Progenitor cell of endocrine pancreas (in vitro differentiated cells): Measurements from ENCODE around the gene THSD1. TPM values are rescaled to one million over a fixed set of nuclear protein-coding genes. Genes with fewer than 3 reads are reported as not detected.

Experiments used
- DNase-seq: peaks from one replicate; pipeline ENCODE4 v3.0.0; 2021; ENCODE audit warnings: low spot score; ENCODE audit not compliant: unreplicated experiment
- H3K27ac Mint-ChIP-seq: 2 replicates; pipeline ENCODE4 v1.8.0; 2021; ENCODE audit warnings: mild to moderate bottlenecking, moderate library complexity, mixed read lengths
- H3K27me3 Mint-ChIP-seq: 2 replicates; pipeline ENCODE4 v1.8.0; 2021; ENCODE audit warnings: mixed read lengths
- H3K36me3 Mint-ChIP-seq: 2 replicates; pipeline ENCODE4 v1.8.0; 2022; ENCODE audit warnings: mixed read lengths; ENCODE audit not compliant: insufficient read depth
- H3K4me1 Mint-ChIP-seq: 2 replicates; pipeline ENCODE4 v1.8.0; 2021; ENCODE audit warnings: low read depth, mixed read lengths
- H3K4me3 Mint-ChIP-seq: 2 replicates; pipeline ENCODE4 v1.8.0; 2021; ENCODE audit warnings: low read depth, mild to moderate bottlenecking, moderate library complexity, mixed read lengths
- H3K9me3 Mint-ChIP-seq: 2 replicates; pipeline ENCODE4 v1.8.0; 2021; ENCODE audit warnings: low read depth, mixed read lengths
- total RNA-seq: library from RNA; stranded (reverse); gene quantifications from 2 replicates; pipeline ENCODE4 v1.2.1, GENCODE V29; 2021
- TF ChIP-seq, protein P1 (sequence below): fragments of 200-600 bp; sonication (generic); IDR thresholded peaks from one replicate; pipeline ENCODE4 v1.5.0; 2021; ENCODE audit warnings: antibody characterized with exemption, mild to moderate bottlenecking; ENCODE audit not compliant: unreplicated experiment

Gene THSD1
- total RNA-seq, 1 donor from 2014 or later: 1.7 TPM

GRCh38 chr13:52385870-52386269 lies 20.1 kb downstream of the THSD1 start:
- no peaks in the 10 kb centered on the region for H3K36me3 Mint-ChIP-seq
- peaks cover 4% of the 10 kb centered on the region for H3K9me3 Mint-ChIP-seq
- H3K4me3 Mint-ChIP-seq: no peak overlapping the region
- no peaks in the 10 kb centered on the region for H3K4me1 Mint-ChIP-seq
- TF ChIP-seq, protein P1, sequence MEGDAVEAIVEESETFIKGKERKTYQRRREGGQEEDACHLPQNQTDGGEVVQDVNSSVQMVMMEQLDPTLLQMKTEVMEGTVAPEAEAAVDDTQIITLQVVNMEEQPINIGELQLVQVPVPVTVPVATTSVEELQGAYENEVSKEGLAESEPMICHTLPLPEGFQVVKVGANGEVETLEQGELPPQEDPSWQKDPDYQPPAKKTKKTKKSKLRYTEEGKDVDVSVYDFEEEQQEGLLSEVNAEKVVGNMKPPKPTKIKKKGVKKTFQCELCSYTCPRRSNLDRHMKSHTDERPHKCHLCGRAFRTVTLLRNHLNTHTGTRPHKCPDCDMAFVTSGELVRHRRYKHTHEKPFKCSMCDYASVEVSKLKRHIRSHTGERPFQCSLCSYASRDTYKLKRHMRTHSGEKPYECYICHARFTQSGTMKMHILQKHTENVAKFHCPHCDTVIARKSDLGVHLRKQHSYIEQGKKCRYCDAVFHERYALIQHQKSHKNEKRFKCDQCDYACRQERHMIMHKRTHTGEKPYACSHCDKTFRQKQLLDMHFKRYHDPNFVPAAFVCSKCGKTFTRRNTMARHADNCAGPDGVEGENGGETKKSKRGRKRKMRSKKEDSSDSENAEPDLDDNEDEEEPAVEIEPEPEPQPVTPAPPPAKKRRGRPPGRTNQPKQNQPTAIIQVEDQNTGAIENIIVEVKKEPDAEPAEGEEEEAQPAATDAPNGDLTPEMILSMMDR: no peak
- H3K27ac Mint-ChIP-seq: no peak overlapping the region
- no peaks in the 10 kb centered on the region for H3K27me3 Mint-ChIP-seq
- DNase-seq: no peak

- no peak for DNase-seq
- Mint-ChIP-seq H3K27me3 (no peaks in the 10 kb centered on the region), H3K36me3 (peaks cover 2% of the 10 kb centered on the region), H3K9me3 (peaks cover 4% of the 10 kb centered on the region), H3K4me3 (no peak overlapping the region), H3K27ac (no peak overlapping the region), H3K4me1 (peaks cover 1% of the 10 kb centered on the region)
- TF ChIP-seq, protein P1: no peak
Measured at GRCh38 chr13:52383366-52383765, 22.6 kb downstream of the THSD1 start.

- DNase-seq: no peak
- peaks cover 2% of the 10 kb centered on the region for H3K36me3 Mint-ChIP-seq
- no peak overlapping the region for H3K4me3 Mint-ChIP-seq
- no peaks in the 10 kb centered on the region for H3K9me3 Mint-ChIP-seq
- H3K4me1 Mint-ChIP-seq: peaks cover 9% of the 10 kb centered on the region
- TF ChIP-seq, protein P1: no peak
- H3K27me3 Mint-ChIP-seq: no peaks in the 10 kb centered on the region
- H3K27ac Mint-ChIP-seq: no peak overlapping the region
Measured at GRCh38 chr13:52378312-52378711, 27.7 kb downstream of the THSD1 start.

GRCh38 chr13:52377898-52378297 lies 28.1 kb downstream of the THSD1 start:
- Mint-ChIP-seq H3K4me1 (peaks cover 9% of the 10 kb centered on the region), H3K9me3 (no peaks in the 10 kb centered on the region), H3K27ac (no peak overlapping the region), H3K36me3 (peaks cover 2% of the 10 kb centered on the region), H3K27me3 (no peaks in the 10 kb centered on the region), H3K4me3 (no peak overlapping the region)
- DNase-seq: no peak
- TF ChIP-seq, protein P1: no peak

- no peaks in the 10 kb centered on the region for H3K9me3 Mint-ChIP-seq
Measured at GRCh38 chr13:52374873-52375411, 31.0 kb downstream of the THSD1 start.

More at GRCh38 chr13:52374873-52375411, 31.0 kb downstream of the THSD1 start:
- DNase-seq: no peak
- Mint-ChIP-seq H3K27ac (no peak overlapping the region), H3K36me3 (peaks cover 2% of the 10 kb centered on the region), H3K4me3 (no peak overlapping the region), H3K27me3 (no peaks in the 10 kb centered on the region), H3K4me1 (peaks cover 16% of the 10 kb centered on the region)
- TF ChIP-seq, protein P1: no peak
